GM19395 (cell line): ENCODE results near the gene EID2B.

Experiments
- ATAC-seq: cut with Tn5 transposase; IDR thresholded peaks from one replicate; pipeline ENCODE4 v1.9.1; 2021; ENCODE audit warnings: mild to moderate bottlenecking, moderate library complexity; ENCODE audit not compliant: unreplicated experiment

Gene EID2B

GRCh38 chr19:39532233-39533002 is at the start of gene EID2B:
TSS of gene EID2B (minus strand) at chr19:39532852. CDS start at chr19:39532802, 50 bp downstream.
- ATAC-seq, result peak; percentile 83

DNA sequence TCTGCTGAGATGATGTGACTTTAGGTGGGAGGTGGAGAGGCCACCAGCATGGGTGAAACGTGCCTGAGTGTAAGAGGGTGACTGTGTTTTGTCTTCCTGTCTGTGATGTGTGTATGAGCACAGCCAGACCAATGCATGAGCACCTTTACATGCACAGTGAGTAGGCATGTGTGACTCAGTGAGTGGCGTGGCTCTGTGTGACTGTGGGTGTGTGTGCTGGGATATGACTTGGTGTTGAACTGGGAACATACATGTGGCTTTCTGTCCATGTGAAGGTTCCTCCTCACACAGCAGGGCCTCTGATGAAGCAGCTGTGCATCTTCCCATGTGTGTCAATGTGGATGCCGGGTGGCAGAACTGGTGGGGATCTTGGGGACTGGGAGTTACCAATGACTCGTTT is 49.8 kb upstream of the EID2B start:
- ATAC-seq, result no peak

- ATAC-seq, result no peak
Measured at GRCh38 chr19:39568604-39569003, 36.0 kb upstream of the EID2B start.

- ATAC-seq, result no peak
Measured at GRCh38 chr19:39566064-39566463, 33.4 kb upstream of the EID2B start.

DNA sequence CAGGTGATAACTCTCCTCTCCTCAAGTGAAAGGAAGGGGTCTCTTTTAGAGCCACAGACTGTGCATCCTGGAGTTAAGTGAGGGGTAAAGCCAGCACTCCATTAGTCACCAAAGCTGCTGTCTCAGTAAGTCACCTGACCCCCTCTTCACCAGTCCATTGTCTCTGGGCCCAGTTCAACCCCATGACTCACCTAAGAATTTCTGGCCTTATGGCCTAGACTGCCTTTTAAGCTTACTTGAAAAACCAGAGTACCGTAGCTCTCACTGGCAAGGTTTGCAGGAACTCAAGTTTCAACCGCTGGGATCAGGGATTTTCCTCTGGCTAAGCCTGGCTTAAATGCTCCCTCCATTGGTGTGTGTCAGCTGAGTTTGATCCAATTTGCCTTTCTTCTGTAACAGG is 30.8 kb upstream of the EID2B start:
- no peak for ATAC-seq

- ATAC-seq, result peak; percentile 34
Measured at GRCh38 chr19:39558624-39559117, 26.0 kb upstream of the EID2B start.

DNA sequence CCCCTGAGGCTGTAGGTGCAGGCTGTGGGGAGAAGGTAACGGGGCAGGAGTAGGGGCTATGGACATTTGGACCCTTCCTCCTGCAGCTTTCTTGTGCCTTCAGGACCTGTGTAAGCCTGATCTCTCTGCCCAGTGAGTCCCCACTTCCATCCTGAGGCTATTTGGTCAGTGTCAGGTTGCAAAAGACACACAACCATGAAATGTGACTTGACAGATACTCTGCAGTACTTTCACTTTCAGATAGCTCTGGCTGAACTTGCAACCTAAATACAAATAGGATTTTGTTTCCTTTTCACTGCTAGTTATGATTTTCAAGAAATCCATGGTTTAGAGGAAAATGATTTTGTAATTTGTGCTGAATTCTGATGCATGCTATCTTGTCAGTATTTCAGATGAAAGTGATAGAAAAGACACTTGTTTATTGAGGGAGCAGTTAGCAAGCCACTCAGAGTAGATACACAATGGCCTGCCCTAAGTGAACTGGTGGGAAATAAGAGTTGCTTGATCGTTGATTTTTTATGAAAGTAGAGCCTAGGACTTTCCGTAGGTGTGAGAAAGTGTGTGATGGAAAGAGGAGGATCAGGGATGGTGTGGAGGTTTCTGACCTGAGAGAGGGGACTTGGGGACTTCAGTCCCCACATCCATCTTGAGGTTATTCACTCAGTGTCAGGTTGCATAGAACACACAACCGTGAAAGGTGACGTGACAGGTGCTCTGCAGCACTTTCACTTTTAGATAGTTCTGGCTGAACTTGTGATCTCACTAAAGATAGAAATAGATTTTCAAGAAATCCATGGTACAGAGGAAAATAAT is 25.4 kb upstream of the EID2B start:
- peak; percentile 54 for ATAC-seq

DNA sequence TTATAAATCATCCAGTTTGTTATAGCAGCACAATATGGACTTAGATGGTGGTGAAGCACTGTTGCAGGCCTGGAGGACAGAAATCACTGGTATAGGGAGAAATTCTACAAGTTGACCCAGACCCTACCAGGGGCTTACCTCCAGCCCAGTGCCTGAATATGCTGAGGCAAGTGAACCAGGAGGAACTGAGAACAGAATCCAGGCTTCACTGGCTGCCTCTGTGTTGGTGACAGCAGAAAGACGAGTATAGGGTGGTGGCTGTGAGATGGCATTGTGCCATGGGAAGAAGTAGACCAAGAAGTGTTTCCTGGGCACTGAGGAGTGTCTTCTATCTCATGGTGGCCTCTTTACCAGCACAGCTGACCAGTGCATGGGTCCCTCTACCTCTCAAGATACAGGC is 23.2 kb upstream of the EID2B start:
- no peak for ATAC-seq

DNA sequence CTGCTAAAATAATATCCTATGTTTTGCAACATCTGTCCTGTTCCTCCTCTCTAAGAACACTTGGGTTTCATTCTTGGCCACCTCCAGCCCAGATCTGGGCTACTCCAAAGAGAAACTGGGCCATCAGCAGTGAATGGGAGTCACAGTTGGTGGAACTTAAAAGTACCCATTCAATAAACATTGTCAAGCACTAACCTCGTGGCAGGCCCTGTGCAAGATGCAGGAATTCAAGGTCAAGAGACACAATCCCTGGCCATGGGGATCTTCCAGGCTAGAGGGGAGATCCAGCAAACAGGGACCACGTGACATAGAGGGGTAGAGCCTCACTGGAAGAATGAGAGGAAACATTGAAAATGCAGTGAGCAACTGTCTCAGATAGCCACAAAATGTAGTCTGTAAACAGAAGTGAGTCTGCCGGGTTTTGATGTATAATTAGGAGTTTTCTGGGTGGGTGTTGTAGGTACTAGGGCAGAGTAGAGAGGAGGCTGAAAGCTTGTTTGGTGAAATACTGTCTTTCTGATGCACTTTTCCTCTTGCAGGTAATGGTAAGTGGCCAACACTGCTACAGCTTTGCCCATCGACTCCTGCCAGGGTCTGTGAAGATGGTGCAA is 22.2 kb upstream of the EID2B start:
- ATAC-seq, result no peak

GRCh38 chr19:39553082-39553652 is 20.5 kb upstream of the EID2B start:
- ATAC-seq, result no peak

GRCh38 chr19:39550197-39550596 is 17.5 kb upstream of the EID2B start:
- ATAC-seq, result no peak

DNA sequence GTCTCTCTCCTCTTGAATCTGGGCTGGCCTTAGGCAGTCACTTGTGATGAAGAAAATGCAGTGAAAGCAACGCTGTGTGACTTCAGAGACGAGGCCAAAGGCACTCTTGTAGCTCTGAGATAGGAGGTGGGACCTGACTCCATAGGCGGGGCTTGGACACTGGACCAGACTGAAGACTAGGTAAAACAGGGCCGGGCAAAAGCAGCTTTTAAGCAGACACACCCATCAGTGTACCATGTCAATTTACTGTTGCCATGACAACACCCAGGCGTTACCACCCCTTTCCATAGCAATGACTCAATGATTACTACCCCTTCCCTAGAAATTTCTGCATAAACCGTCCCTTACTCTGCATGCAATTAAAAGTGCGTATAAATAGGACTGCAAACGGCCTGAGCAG is 13.9 kb upstream of the EID2B start:
- ATAC-seq, result no peak

DNA sequence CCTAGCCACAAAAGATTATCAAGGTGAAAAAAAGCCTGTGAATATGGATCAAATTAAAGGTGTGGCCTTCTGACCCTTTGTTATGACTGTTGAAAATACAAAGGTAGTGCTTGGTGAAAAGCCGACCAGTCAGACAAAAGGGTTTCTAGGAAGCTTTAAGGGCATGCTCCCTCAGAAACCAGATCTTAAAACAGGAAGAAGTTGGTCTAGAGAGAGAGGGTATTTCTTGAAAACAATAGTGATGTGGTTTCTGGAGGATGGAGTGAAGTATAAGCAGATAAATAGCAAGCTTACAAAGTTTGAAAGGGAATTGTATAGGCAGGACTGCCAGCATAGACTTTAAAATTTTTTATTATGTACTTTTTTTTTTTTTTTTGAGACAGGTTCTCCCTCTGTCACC is 12.3 kb upstream of the EID2B start:
- no peak for ATAC-seq

DNA sequence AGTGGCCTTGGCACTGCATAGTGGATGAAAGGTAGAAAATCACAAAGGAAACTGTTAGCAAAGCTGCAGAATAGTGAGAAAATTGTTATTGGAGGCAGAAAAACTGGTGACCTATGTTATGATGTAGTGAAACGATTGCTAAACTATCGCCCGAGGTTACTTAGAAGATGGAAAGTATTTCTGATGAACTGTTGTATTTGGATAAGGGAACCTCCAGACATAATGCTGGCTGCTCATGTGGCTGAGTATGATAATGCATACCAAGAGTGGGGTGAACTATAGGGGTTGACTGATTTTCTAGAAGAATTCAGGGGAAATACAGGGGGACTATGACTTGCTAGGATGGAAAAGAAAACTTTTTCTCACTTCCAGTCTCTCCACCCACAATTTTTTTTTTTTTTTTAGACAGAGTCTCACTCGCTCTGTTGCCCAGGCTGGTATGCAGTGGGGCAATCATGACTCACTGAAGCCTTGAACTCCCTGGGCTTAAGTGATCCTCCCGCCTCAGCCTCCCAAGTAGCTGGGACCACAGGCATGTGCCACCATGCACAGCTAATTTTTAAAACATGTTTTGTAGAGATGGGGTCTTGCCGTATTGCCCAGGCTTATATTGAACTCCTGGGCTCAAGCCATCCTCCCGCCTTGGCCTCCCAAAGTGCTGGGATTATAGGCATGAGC is 11.7 kb upstream of the EID2B start:
- no peak for ATAC-seq

DNA sequence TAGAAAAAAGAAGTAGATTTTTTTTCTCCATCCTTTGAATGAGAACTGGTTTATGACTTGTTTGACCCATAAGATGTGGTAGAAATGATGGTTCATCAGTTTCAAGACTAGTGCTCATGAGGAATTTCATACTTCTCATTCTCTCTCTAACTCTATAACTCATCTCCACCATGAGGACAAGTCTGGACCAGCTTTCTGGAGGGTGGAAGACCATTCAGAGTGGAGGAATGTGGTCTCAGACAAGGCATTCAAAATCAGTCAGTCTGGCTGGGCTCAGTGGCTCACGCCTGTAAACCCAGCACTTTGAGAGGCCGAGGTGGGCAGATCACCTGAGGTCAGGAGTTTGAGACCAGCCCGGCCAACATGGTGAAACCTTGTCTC is 10.8 kb upstream of the EID2B start:
- ATAC-seq, result no peak

GRCh38 chr19:39542206-39542605 is 9.6 kb upstream of the EID2B start:
- no peak for ATAC-seq

DNA sequence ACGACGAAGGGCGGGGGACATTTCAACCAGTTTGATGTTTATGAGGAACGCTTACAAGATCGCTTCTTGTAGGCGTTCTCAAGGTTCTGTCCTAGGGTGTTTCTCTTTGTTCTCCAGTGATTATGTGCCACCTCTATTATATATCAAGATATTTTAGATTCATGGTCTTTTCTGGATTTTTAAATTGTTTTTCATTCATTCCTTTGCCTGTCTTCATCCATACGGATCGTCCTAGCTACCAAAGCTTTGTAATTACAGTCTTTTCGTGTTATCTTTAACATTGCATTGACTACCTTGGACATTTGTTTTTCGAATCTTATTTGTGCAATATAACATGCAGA is 7.7 kb upstream of the EID2B start:
- ATAC-seq, result no peak

GRCh38 chr19:39539518-39540332 is 7.1 kb upstream of the EID2B start, which contains the start of gene EID2:
TSS of gene EID2 (minus strand) at chr19:39540161. CDS start at chr19:39540079, 82 bp downstream.
- peak; percentile 86 for ATAC-seq

DNA sequence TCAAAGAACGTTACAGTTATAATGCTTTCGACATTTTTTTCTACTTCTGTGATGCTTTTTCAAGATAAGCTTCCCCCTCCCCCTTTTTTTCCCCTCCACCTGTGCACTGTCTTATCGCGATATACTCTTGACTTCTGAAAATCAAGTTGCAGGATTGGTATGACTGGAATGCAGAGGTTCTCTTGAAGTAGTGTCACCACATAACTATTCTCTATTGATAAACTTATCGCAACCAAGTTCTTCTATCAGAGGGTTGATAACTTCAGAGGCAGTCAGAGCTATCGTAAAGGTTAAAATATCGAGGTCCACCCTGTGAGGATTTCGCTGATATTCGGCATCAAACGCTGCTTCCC is 6.5 kb upstream of the EID2B start:
- ATAC-seq, result no peak

DNA sequence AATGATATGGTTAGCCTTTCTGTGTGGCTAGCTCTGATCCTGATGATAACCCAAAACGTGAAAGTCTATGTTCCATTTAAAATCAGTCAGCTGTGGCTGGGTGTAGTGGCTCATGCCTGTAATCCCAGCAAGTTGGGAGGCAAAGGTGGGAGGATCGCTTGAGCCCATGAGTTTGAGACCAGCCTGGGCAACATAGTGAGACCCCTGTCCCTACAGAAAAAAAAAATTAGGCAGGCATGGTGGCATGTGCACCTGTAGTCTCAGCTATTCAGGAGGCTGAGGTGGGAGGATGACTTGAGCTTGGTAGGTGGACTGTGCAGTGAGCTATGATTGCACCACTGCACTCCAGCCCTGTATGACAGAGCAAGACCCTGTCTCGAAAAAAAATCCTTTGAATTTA is 1.1 kb upstream of the EID2B start:
- no peak for ATAC-seq
